T1000 (cell line): Measurements from ENCODE around the gene IFNAR1.
"Not testable (repeated sequence)": the region's sequence is repeated elsewhere in the genome, so short reads cannot be mapped to it uniquely, and the experiment has no call there.

ENCODE experiments used
- DNase-seq: peaks from one replicate; lab custom pipeline; 2025; ENCODE audit warnings: mixed read lengths; lab: John Stamatoyannopoulos, UW

The IFNAR1 gene

GRCh38 chr21:33308586-33309490, 15.9 kb upstream of the IFNAR1 start:
- no peak for DNase-seq

- DNase-seq: no peak
Measured at GRCh38 chr21:33309778-33310177, 15.0 kb upstream of the IFNAR1 start.

- DNase-seq: no peak
Measured at GRCh38 chr21:33312121-33312520, 12.6 kb upstream of the IFNAR1 start.

GRCh38 chr21:33313183-33313582, 11.6 kb upstream of the IFNAR1 start:
- no peak for DNase-seq

GRCh38 chr21:33313611-33314010, 11.2 kb upstream of the IFNAR1 start:
- no peak for DNase-seq

GRCh38 chr21:33314111-33314510, 10.7 kb upstream of the IFNAR1 start:
- DNase-seq: no peak

GRCh38 chr21:33315946-33316710, 8.6 kb upstream of the IFNAR1 start:
- no peak for DNase-seq

- no peak for DNase-seq
Measured at GRCh38 chr21:33317145-33317544, 7.6 kb upstream of the IFNAR1 start.

GRCh38 chr21:33317786-33318486, 6.8 kb upstream of the IFNAR1 start:
- no peak for DNase-seq

- not testable (repeated sequence) for DNase-seq
Measured at GRCh38 chr21:33321005-33321404, 3.8 kb upstream of the IFNAR1 start.

GRCh38 chr21:33323610-33324009, 1.2 kb upstream of the IFNAR1 start:
- not testable (repeated sequence) for DNase-seq

- DNase-seq: peak; percentile 77
Measured at GRCh38 chr21:33325222-33326067, 675 bp downstream of the IFNAR1 start.

- DNase-seq: no peak
Measured at GRCh38 chr21:33327326-33327725, 2.6 kb downstream of the IFNAR1 start.

GRCh38 chr21:33327792-33328433, 3.1 kb downstream of the IFNAR1 start:
- no peak for DNase-seq

- DNase-seq: no peak
Measured at GRCh38 chr21:33330726-33331125, 6.0 kb downstream of the IFNAR1 start.

- no peak for DNase-seq
Measured at GRCh38 chr21:33332143-33332542, 7.4 kb downstream of the IFNAR1 start.

GRCh38 chr21:33334191-33334590, 9.4 kb downstream of the IFNAR1 start:
- no peak for DNase-seq

GRCh38 chr21:33334824-33335223, 10.1 kb downstream of the IFNAR1 start:
- DNase-seq: no peak

GRCh38 chr21:33339135-33339534, 14.4 kb downstream of the IFNAR1 start:
- DNase-seq: no peak

- no peak for DNase-seq
Measured at GRCh38 chr21:33339918-33340317, 15.1 kb downstream of the IFNAR1 start.

- no peak for DNase-seq
Measured at GRCh38 chr21:33345751-33346238, 21.0 kb downstream of the IFNAR1 start.
